Measurements from ENCODE around the gene FBXW2. TPM values are rescaled to one million over a fixed set of nuclear protein-coding genes. Genes with fewer than 3 reads are reported as not detected.

The FBXW2 gene
- total RNA-seq, 2 donors from 2014 or later, result 22.2 to 31.5 TPM

DNA sequence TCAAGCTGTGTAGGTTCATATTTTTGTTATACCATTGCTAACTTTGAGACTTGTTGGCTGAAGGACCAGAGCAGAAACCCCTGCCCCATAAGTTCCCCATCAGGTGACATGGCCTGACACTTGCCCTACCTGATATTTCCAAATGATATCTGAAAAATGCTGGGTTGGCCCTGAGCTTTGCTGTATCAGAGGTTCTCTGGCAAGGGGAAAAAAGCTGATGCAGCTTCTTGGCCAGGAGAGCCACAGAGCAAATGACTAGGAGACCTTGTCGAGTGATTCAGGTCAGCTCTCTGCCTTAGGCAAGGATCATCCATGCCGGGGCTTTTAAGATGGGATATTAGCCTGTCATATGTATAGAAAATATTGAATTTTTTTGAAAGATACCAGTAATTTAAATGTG lies 76.0 kb downstream of the FBXW2 start:
- Histone ChIP-seq H3K27me3 (no peaks in the 10 kb centered on the region), H3K4me1 (peaks cover 0 to 27% of the 10 kb centered on the region in 2 donors), H3K4me3 (no peak overlapping the region), H3K27ac (no peak overlapping the region), H3K36me3 (no peaks in the 10 kb centered on the region), H3K9me3 (no peaks in the 10 kb centered on the region)
- DNase-seq (ENCODE audit: low spot score), result no peak
- TF ChIP-seq, protein P1, sequence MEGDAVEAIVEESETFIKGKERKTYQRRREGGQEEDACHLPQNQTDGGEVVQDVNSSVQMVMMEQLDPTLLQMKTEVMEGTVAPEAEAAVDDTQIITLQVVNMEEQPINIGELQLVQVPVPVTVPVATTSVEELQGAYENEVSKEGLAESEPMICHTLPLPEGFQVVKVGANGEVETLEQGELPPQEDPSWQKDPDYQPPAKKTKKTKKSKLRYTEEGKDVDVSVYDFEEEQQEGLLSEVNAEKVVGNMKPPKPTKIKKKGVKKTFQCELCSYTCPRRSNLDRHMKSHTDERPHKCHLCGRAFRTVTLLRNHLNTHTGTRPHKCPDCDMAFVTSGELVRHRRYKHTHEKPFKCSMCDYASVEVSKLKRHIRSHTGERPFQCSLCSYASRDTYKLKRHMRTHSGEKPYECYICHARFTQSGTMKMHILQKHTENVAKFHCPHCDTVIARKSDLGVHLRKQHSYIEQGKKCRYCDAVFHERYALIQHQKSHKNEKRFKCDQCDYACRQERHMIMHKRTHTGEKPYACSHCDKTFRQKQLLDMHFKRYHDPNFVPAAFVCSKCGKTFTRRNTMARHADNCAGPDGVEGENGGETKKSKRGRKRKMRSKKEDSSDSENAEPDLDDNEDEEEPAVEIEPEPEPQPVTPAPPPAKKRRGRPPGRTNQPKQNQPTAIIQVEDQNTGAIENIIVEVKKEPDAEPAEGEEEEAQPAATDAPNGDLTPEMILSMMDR (IDR thresholded peaks at IDR 0.05), result no peak

DNA sequence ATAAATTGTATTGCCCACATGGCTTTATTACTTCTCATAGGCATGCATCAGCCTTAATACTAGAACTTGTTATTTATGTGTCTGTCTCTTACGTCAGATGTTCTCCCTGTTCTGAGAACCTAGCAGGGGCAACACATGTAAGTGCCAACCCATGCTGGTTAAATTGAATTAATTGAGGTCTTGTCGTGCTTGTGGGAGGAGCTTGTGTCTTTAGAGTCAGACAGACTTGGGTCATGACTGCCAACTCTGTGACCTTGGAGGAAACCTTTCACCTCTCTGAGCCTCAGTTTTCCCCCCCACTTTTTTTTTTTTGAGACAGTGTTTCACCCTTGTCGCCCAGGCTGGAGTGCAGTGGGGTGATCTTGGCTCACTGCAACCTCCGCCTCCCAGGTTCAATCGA lies 76.7 kb downstream of the FBXW2 start:
- no peak overlapping the region for H3K27ac ChIP-seq
- H3K27me3 ChIP-seq, result no peaks in the 10 kb centered on the region
- H3K4me1 ChIP-seq, result peaks cover 0 to 34% of the 10 kb centered on the region in 2 donors
- H3K4me3 ChIP-seq, result no peak overlapping the region
- TF ChIP-seq, protein P1 (IDR thresholded peaks at IDR 0.05), result no peak
- H3K9me3 ChIP-seq, result no peaks in the 10 kb centered on the region
- H3K36me3 ChIP-seq, result no peaks in the 10 kb centered on the region
- DNase-seq (ENCODE audit: low spot score), result no peak

DNA sequence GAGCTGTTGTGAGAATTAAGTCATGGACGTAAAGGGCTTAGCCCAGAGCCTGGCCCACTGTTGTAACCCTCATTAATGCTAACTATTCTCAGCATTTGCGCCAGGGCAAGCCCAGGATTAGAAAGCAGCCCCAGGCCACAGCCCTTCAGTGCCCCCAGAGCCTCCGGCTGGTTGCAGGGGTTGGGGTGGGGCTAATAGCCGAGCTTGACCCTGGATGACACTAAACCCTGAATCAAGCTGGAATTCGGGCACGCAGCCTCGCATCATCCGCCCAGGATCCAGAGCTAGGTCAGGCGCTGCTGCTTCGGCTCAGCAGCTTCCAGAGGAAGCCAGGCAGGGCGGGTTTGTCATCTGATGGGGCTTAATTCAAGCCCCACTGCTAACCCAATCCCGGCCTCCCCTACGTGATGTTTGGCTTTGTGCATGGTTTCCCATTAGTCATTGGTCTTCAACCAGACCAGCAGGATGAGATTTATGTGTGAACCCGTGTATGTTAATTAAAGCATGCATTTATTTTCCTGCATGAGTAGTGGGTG lies 77.8 kb downstream of the FBXW2 start:
- Histone ChIP-seq H3K4me3 (peak overlapping the region in 1 of 2 donors; percentile 90), H3K4me1 (peaks cover 0 to 36% of the 10 kb centered on the region in 2 donors), H3K36me3 (no peaks in the 10 kb centered on the region), H3K27me3 (no peaks in the 10 kb centered on the region), H3K9me3 (no peaks in the 10 kb centered on the region), H3K27ac (peak overlapping the region; percentile 84 to 87)
- TF ChIP-seq, protein P1 (IDR thresholded peaks at IDR 0.05), result no peak
- DNase-seq (ENCODE audit: low spot score), result peak; percentile 76

DNA sequence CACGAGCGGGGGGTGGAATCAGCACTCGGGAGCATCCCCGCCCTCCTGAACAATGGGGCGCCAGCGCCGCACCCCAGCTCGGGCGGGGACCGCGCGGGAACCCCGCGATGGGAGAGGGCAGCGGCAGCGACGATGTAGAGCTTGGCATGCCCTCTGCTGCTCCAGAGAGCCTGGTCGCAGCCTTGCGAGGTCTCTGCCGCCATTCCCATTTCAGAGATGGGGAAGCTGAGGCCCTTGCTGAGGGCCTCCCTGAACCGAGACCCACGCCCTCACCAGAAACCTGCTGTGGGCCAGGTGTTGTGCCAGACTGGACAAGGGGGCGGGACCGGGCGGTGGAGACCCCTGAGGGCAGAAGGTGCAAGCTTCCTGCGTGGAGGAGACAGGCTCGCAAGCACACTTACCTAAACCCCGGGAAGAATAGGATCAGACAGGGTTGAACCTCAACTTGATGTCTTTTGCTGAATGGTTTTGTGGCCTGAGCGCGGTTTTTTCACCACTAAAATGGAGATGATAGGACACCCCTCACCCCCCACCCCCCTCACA lies 78.3 kb downstream of the FBXW2 start:
- Histone ChIP-seq H3K9me3 (no peaks in the 10 kb centered on the region), H3K4me3 (peak overlapping the region; percentile 90 to 93), H3K27ac (peak overlapping the region; percentile 84 to 87), H3K4me1 (peaks cover 0 to 36% of the 10 kb centered on the region in 2 donors), H3K27me3 (no peaks in the 10 kb centered on the region), H3K36me3 (no peaks in the 10 kb centered on the region)
- TF ChIP-seq, protein P1 (IDR thresholded peaks at IDR 0.05), result no peak
- DNase-seq (ENCODE audit: low spot score), result no peak

DNA sequence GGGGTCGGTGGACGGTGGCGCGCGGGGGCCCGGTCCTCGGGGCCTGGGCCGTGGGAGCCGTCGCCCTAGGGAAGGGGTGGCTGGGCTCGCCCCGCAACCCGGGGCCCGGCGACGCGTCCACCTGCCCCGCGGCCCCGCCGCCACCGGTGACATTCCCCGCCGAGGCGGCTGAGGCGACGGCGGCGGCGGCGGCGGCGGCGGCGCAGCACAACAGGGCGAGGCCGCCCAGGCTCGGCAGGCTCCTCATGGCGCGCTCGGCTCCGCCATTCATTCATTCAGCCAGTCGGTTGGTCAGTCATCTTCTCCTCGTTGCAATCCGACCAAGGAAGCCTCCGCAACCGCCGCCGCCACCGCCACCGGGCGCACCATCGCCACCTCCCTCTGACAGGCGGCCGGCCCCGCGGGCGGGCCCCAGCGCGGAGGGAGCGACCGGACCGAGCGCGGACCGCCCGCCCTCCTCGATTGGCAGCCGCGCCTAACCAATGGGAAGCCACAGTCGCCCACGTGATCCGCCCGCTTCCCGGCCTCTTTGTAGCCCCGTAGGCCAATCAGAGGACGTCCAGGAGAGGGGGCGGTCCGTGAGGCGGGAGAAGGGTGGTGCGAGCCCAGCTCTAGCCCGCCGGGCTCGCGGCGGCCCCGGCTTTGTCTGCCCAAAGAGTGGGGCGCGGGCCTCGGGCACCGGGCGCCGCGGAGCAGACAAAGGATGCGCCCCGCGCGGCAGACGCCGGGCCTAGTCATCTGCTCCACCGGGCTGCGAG lies 78.9 kb downstream of the FBXW2 start, which contains the start of gene MEGF9:
MEGF9 (minus strand) TSS at position 383 of the 758 bp plus-strand sequence; CDS start at position 271, 112 bp downstream.
- DNase-seq (ENCODE audit: low spot score), result peak; percentile 99
- peak within 1 kb of the TSS; percentile 90 to 93 for H3K4me3 ChIP-seq
- no peaks in the 10 kb centered on the region for H3K9me3 ChIP-seq
- H3K27me3 ChIP-seq, result no peaks in the 10 kb centered on the region
- no peaks in the 10 kb centered on the region for H3K36me3 ChIP-seq
- TF ChIP-seq, protein P1 (IDR thresholded peaks at IDR 0.05), result no peak
- peak within 1 kb of the TSS; percentile 84 to 87 for H3K27ac ChIP-seq
- H3K4me1 ChIP-seq, result peaks cover 0 to 36% of the 10 kb centered on the region in 2 donors

Data from right atrium auricular region (tissue), 2 donors.